Subcutaneous abdominal adipose tissue (tissue), 5 donors: Measurements from ENCODE around the gene SREBF1.

Experiments
- H3K27ac ChIP-seq: one replicate; pipeline ENCODE4 v1.7.0; 2013; ENCODE audit warnings: low read depth, mild to moderate bottlenecking, inconsistent platforms, low read length, moderate library complexity
- H3K27me3 ChIP-seq, 5 donors: one replicate each; pipeline ENCODE4 v1.7.0; 2013; ENCODE audit warnings: low read length in 5 of 5, inconsistent platforms in 1 of 5; ENCODE audit not compliant: control insufficient read depth in 5 of 5, insufficient read depth in 4 of 5
- H3K36me3 ChIP-seq, 5 donors: one replicate each; pipeline ENCODE4 v1.7.0; 2013; ENCODE audit warnings: low read length in 5 of 5; ENCODE audit not compliant: control insufficient read depth in 5 of 5, insufficient read depth in 5 of 5
- H3K4me1 ChIP-seq, 5 donors: one replicate each; pipeline ENCODE4 v1.7.0; 2013; ENCODE audit warnings: low read length in 5 of 5, mild to moderate bottlenecking in 3 of 5, moderate library complexity in 1 of 5; ENCODE audit not compliant: control insufficient read depth in 5 of 5, insufficient read depth in 5 of 5
- H3K4me3 ChIP-seq, 5 donors: one replicate each; pipeline ENCODE4 v1.7.0; 2013; ENCODE audit warnings: low read length in 5 of 5, low read depth in 1 of 5
- H3K9ac ChIP-seq, 5 donors: one replicate each; pipeline ENCODE4 v1.7.0; 2013; ENCODE audit warnings: low read length in 5 of 5, mild to moderate bottlenecking in 4 of 5, moderate library complexity in 3 of 5
- H3K9me3 ChIP-seq, 5 donors: one replicate each; pipeline ENCODE4 v1.7.0; 2013; ENCODE audit warnings: low read length in 5 of 5; ENCODE audit not compliant: control insufficient read depth in 5 of 5
- donor health status: healthy.
- donor health status: healthy.
- donor health status: healthy.
- donor health status: healthy.
- donor health status: healthy.

The SREBF1 gene

GRCh38 chr17:17836818-17837379, at the start of gene SREBF1:
Gene SREBF1 (minus strand): TSS chr17:17836986. CDS start chr17:17836817, 169 bp downstream.
- peaks cover 34 to 85% (median 66%) of the 10 kb centered on the region in 5 donors for H3K4me1 ChIP-seq
- H3K9ac ChIP-seq: peak within 1 kb of the TSS; percentile 93 to 99 (median 96)
- peak within 1 kb of the TSS; percentile 99 for H3K27ac ChIP-seq
- no peaks in the 10 kb centered on the region for H3K27me3 ChIP-seq
- H3K4me3 ChIP-seq: peak within 1 kb of the TSS; percentile 67 to 93 (median 82)
- no peaks in the 10 kb centered on the region for H3K9me3 ChIP-seq
- peaks cover 0 to 2% (median 0%) of the 10 kb centered on the region in 5 donors for H3K36me3 ChIP-seq

- no peak overlapping the region for H3K4me3 ChIP-seq
- peaks cover 0 to 19% (median 17%) of the 10 kb centered on the region in 5 donors for H3K4me1 ChIP-seq
- no peak overlapping the region for H3K27ac ChIP-seq
- H3K9me3 ChIP-seq: no peaks in the 10 kb centered on the region
- no peaks in the 10 kb centered on the region for H3K27me3 ChIP-seq
- no peak overlapping the region for H3K9ac ChIP-seq
- H3K36me3 ChIP-seq: peaks cover 0 to 42% (median 26%) of the 10 kb centered on the region in 5 donors
Observed at GRCh38 chr17:17886226-17886625, 49.4 kb upstream of the SREBF1 start.

- Histone ChIP-seq H3K27me3 (no peaks in the 10 kb centered on the region), H3K4me3 (no peak overlapping the region), H3K9ac (no peak overlapping the region), H3K4me1 (peaks cover 0 to 19% (median 13%) of the 10 kb centered on the region in 5 donors), H3K36me3 (peaks cover 0 to 58% (median 37%) of the 10 kb centered on the region in 5 donors), H3K9me3 (no peaks in the 10 kb centered on the region), H3K27ac (no peak overlapping the region)
Observed at GRCh38 chr17:17884391-17885357, 47.9 kb upstream of the SREBF1 start.

- H3K4me3 ChIP-seq: no peak overlapping the region
- peaks cover 0 to 19% (median 14%) of the 10 kb centered on the region in 5 donors for H3K4me1 ChIP-seq
- H3K9me3 ChIP-seq: no peaks in the 10 kb centered on the region
- peaks cover 0 to 60% (median 41%) of the 10 kb centered on the region in 5 donors for H3K36me3 ChIP-seq
- no peaks in the 10 kb centered on the region for H3K27me3 ChIP-seq
- no peak overlapping the region for H3K9ac ChIP-seq
- no peak overlapping the region for H3K27ac ChIP-seq
Observed at GRCh38 chr17:17883801-17884200, 47.0 kb upstream of the SREBF1 start.

GRCh38 chr17:17882082-17882581, 45.3 kb upstream of the SREBF1 start:
- Histone ChIP-seq H3K36me3 (peaks cover 0 to 70% (median 47%) of the 10 kb centered on the region in 5 donors), H3K27me3 (no peaks in the 10 kb centered on the region)

GRCh38 chr17:17880577-17881196, 43.9 kb upstream of the SREBF1 start:
- H3K27me3 ChIP-seq: no peaks in the 10 kb centered on the region
- H3K9ac ChIP-seq: no peak overlapping the region
- H3K27ac ChIP-seq: no peak overlapping the region
- H3K9me3 ChIP-seq: no peaks in the 10 kb centered on the region
- H3K36me3 ChIP-seq: peaks cover 0 to 85% (median 47%) of the 10 kb centered on the region in 5 donors
- peaks cover 17 to 29% (median 26%) of the 10 kb centered on the region in 5 donors for H3K4me1 ChIP-seq
- no peak overlapping the region for H3K4me3 ChIP-seq

More at GRCh38 chr17:17882082-17882581, 45.3 kb upstream of the SREBF1 start:
- Histone ChIP-seq H3K4me1 (peaks cover 13 to 31% (median 25%) of the 10 kb centered on the region in 5 donors), H3K27ac (no peak overlapping the region), H3K9me3 (no peaks in the 10 kb centered on the region), H3K9ac (no peak overlapping the region), H3K4me3 (no peak overlapping the region)

GRCh38 chr17:17877529-17878358, 41.0 kb upstream of the SREBF1 start:
- peaks cover 17 to 29% (median 26%) of the 10 kb centered on the region in 5 donors for H3K4me1 ChIP-seq
- peak overlapping the region in 2 of 5 donors; percentile 13 to 23 for H3K9ac ChIP-seq
- peak overlapping the region; percentile 74 for H3K27ac ChIP-seq

GRCh38 chr17:17876959-17877528, 40.3 kb upstream of the SREBF1 start:
- Histone ChIP-seq H3K36me3 (peaks cover 0 to 58% (median 30%) of the 10 kb centered on the region in 5 donors), H3K4me1 (peaks cover 17 to 33% (median 26%) of the 10 kb centered on the region in 5 donors), H3K27me3 (no peaks in the 10 kb centered on the region), H3K27ac (peak overlapping the region; percentile 74), H3K4me3 (peak overlapping the region in 3 of 5 donors; percentile 3 to 31 (median 14)), H3K9me3 (no peaks in the 10 kb centered on the region), H3K9ac (peak overlapping the region in 1 of 5 donors; percentile 17)

More at GRCh38 chr17:17877529-17878358, 41.0 kb upstream of the SREBF1 start:
- no peaks in the 10 kb centered on the region for H3K27me3 ChIP-seq
- no peaks in the 10 kb centered on the region for H3K9me3 ChIP-seq
- H3K4me3 ChIP-seq: peak overlapping the region in 4 of 5 donors; percentile 3 to 31 (median 14)
- H3K36me3 ChIP-seq: peaks cover 0 to 65% (median 37%) of the 10 kb centered on the region in 5 donors

GRCh38 chr17:17874478-17874877, 37.7 kb upstream of the SREBF1 start:
- peaks cover 0 to 37% (median 11%) of the 10 kb centered on the region in 5 donors for H3K36me3 ChIP-seq
- H3K9ac ChIP-seq: no peak overlapping the region
- no peaks in the 10 kb centered on the region for H3K27me3 ChIP-seq
- no peak overlapping the region for H3K4me3 ChIP-seq
- no peaks in the 10 kb centered on the region for H3K9me3 ChIP-seq
- no peak overlapping the region for H3K27ac ChIP-seq
- H3K4me1 ChIP-seq: peaks cover 17 to 33% (median 28%) of the 10 kb centered on the region in 5 donors
